ENCODE measurements around the gene FAM200B.
A peak's percentile ranks its signal among the peaks of the same experiment; 100 is the strongest.
"Not testable (repeated sequence)": the region's sequence is repeated elsewhere in the genome, so short reads cannot be mapped to it uniquely, and the experiment has no call there.

FAM200B gene

DNA sequence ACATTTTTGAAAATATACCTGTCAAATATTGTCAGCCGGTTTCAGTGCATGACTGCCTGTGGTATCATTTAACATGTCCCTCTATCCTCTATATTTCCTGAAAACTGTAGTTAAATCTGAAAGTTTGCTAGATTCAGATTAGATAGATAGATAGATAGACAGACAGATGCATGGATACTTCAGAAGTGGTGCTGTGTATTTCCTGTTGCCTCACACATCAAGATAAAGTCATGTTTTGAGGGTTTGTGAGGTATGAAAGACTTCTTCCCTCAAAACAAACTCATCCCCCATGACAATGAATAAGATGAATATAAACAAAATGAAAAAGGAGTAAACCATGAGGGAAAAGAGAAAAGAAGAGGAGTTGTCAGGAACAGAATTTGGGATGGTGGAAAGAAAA, 15.2 kb downstream of the FAM200B start:
- no peak for DNase-seq

DNA sequence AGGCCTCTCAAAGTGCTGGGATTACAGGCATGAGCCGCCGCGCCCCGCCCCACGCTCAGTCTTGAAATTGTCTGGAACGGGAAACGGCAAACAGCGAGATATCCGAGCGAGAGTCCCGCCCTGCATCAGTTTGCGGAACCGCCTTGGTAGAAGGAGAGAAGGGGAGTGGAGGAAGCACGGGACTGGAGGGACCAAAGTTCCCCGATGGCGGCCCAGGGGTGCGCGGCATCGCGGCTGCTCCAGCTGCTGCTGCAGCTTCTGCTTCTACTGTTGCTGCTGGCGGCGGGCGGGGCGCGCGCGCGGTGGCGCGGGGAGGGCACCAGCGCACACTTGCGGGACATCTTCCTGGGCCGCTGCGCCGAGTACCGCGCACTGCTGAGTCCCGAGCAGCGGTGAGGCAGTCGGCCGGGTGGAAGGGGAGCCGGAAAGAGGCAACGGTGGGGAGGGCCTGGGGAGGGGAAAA, 21.3 kb downstream of the FAM200B start, which contains the start of gene BST1:
TSS of gene BST1 (plus strand) at position 125 of the 463 bp plus-strand sequence. CDS start at position 205, 80 bp downstream.
- DNase-seq, result peak; percentile 50

DNA sequence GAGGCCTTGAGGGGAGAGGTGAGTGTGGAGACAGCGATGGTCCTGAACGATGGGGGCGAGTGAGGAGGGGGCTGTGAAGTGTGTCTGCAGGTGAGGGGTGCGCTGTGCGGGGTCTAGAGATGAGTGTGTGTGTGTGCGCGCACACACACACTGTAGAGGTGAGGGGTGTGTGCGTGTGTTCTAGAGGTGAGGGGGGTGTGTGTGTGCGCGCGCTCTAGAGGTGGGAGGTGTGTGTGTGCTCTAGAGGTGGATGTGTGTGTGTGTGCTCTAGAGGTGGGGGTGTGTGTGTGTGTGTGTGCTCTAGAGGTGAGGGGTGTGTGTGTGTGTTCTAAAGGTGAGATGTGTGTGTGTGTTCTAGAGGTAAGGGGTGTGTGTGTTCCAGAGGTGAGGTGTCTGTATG, 21.8 kb downstream of the FAM200B start:
- DNase-seq, result no peak

DNA sequence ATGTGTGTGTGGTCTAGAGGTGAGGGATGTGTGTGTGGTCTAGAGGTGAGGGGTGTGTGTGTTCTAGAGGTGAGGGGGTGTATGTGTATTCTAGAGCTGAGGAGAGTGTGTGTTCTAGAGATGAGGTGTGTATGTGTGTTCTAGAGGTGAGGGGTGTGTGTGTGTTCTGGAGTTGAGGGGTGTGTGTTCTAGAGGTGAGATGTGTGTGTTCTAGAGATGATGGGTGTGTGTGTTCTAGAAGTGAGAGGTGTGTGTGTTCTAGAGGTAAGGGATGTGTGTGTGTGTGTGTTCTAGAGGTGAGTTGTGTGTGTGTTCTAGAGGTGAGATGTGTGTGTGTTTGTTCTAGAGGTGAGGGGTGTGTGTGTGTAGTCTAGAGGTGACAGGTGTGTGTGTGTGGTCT, 22.5 kb downstream of the FAM200B start:
- no peak for DNase-seq

DNA sequence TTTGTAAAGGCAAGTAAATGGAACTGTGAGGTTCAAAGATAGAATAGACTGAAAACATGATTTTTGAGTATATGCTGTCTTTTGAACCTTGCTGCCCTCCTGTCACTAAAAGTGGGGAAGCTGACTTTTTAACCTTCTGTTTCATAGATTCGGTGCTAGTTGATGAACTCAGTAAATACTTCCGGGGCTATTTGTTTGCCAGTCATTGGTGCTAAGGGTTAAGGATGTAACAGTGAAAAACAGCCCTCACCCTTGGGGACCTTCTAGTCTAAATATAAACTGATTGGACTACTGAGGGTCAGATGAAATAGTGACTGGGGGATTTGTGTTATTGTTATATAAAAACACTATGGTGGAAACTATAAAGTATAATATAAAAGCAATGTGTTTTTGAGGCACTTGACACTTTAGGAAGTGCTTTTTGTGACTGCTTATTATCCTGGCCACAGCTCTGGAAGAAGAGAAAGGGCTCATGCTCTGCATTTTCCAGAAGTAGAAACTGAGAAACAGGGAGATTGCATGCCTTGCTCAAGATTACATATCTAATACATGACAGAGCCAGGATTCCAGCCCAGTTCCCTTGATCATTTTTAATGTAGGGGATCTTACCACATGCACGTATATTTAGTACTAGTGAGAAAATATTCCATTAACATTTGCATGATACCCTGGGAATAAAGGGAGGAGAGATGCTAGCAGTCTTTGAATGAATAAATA, 25.2 kb downstream of the FAM200B start:
- DNase-seq, result no peak

DNA sequence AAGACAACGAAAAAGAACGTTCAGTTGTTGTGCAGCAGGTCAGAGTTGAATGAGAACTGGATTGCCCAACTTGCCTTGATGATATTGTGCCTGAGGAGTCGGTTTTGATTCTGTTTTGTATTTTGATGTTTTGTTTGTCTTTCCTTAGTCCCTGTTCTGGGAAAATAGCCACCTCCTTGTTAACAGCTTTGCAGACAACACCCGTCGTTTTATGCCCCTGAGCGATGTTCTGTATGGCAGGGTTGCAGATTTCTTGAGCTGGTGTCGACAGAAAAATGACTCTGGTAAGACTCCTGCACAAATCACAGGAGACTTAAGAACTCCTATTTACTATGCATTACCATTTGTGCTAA, 25.7 kb downstream of the FAM200B start:
- no peak for DNase-seq

DNA sequence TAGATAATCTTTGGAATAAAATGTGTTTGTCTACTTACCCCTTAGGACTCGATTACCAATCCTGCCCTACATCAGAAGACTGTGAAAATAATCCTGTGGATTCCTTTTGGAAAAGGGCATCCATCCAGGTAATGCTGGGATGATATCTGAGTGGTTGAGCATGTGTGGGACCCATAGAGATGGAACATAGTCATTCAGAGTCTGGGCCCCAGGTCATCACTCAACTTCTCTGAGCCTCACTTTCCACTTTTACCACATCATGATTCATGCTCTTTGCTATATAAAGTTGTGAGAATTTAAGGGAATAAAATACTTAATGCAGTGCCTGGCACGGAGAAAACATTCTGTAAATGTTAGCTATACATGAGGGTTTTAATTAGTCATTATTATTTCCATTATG, 30.1 kb downstream of the FAM200B start:
- no peak for DNase-seq

DNA sequence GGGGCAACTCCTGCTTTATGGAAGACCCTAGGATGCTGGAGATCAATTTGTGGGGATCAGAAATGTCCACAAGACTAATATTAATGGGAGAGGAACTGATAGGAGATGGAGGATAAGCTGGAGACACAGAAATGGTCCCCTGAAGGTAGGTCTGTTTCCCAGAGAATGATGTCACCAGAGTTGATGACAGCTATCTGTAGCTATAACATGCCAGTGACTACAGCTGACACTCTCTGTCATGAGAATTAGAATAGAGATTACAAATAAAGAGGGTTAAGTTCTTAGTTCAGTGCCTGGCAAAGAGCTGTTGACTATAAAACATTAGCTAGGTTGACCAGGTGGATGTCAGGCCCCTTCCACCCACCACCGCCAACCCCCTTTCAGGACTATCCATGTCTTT, 30.6 kb downstream of the FAM200B start:
- no peak for DNase-seq

DNA sequence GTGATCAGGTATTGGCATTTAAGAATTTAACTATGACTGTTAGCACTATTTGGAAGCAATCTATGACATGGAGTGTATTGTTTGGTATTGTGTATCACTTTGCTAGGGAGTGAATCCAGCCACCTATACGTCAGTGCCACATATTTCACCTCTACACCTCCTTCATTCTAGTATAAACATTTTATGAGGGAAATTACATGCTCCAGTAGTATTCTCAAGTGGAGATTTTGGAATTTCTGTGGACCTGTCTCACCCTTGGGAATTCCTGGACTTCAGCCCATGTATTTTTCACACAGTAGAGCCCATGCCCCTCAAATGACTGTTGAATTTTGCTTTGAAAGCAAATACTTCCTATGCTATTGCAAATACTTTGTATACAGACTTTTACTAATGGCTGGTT, 32.5 kb downstream of the FAM200B start:
- no peak for DNase-seq

DNA sequence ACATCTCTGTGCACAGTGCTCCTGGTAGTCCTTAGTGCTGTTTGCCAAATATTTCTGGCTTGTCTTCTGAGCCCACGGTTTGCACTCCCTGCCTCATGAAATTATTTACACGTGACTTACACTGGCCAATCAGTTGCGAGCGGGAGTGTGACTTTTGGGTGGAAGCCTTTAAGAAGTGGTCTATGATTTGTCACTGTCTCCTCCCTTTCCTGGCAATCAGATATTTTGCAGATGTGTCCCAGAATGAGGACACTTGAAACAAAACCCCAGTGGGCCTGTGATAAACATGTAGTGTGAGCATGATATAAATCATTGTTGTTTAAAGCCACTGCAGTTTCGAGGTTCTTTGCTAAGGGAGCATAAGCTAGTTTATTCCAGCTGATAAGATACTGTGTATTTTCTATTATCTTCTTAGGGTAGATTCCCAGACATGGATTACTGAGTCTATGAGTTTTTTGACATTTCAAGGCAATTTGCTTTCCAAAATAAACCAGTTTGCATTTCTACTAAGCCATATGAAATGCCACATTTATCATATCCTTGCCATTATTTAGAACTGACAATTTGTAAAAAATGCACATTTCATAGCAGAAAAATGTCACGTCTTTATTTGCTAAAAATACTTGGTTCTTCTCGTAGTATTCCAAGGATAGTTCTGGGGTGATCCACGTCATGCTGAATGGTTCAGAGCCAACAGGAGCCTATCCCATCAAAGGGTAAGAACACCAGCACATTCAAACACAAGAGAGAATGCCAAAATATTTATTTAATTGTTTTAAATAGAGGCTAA, 33.2 kb downstream of the FAM200B start:
- no peak for DNase-seq

DNA sequence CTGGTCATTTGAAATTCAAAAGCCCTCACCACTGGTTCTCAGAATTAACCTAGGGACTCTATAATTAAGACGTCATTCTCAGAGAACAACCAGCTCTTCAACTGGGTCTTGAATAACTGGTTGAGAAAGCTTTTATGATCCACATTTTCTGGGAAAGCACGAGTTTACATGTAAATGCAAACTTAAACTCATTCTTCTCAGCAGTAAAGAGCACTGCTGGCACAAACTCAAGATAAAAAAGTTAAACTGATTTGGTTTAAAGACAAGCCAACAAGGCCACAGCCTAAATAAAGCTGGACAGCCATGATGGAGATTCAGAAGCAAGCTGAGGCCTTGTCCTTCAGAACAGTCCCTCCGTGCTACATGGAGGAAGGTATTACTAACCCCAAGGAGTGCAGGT, 34.5 kb downstream of the FAM200B start:
- no peak for DNase-seq

DNA sequence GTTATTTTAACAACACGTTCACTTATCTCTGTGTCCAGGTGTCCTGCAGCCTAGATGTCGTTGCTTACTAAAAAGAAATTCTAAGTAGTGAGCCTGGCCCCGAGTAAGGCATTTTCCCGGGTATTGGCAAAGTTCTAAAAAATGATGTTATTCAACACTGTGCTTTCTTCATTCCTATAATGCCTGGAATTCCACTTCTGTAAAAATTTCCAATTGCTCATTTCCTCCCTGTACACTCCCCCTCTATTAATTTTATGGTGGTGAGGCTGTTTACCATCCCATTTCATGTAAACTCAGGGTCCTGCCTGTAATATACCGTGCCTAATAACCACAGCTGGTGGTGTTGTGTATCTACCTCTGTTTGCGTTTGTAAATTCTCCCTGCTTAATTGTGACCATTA, 35.5 kb downstream of the FAM200B start:
- no peak for DNase-seq

DNA sequence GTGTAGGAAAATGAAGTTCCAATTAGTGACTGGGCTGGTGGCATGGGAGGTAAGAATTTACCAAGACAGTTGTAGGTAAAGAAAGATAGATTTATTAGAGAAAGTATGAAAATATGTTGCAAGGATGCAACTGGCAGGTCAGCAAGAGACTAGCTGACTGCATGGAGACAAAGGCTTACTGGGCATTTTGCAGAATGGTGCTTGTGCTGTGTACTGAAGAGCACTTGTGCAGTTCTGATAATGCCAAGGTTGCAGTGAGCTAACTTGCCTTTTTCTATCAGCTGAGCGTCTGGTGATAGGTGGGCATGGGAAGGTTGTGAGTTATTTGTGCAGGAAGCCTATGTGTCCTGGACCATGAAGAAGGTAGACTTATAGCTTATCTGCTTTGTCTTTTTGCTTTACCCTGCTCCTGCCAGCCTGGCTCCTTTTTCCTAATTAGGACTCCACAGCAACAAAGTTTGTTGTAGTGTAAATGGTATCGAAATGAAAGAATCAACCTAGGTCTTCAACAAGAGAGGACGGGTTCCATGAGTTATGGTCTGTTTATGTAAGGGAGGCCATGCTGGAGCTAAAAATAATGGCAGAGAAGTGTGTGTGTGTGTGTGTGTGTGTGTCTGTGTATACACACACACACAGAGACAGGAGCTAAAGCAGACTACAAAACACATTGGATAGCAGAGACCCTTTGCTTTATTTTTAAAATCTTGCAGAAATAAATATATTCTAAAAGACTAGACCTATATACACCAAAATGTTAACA, 36.2 kb downstream of the FAM200B start:
- DNase-seq, result no peak

DNA sequence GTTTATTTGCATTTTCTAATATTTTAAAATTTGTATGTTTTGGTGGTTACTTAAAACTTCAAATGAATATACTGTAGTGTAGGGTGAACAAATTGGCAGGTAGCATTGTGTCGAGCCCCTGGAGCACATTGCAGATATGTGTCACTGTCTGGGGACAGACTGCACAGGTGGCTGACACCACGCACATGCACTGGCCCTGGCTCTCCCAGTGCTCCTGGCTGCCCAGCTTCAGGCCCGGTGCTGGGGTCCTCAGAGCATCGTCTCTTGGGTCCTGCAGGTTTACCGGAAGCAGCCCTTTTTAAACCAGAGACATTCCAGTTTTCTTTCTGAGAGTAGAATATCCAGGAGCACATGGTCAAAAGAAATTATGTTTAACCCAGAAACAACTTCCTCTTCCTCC, 36.8 kb downstream of the FAM200B start:
- no peak for DNase-seq

DNA sequence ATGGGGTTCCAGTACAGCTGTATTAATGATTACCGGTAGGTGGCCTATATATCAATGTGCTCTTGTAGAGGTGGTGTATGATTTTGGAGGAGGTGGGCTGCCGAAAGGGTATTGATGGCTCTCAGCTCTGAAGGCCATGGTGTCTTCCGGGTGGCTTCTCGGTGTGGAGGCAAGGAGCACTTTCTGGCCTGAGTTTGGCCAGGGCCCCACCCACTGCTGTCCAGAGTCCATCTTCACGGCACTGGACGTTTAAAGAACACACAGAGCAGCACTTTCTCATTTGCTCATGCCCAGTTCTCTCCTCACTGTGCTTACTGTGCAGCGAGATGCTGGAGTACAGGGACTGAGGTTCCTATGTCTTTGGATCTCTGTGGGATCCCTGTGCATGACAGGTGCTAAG, 37.3 kb downstream of the FAM200B start:
- DNase-seq, result no peak

DNA sequence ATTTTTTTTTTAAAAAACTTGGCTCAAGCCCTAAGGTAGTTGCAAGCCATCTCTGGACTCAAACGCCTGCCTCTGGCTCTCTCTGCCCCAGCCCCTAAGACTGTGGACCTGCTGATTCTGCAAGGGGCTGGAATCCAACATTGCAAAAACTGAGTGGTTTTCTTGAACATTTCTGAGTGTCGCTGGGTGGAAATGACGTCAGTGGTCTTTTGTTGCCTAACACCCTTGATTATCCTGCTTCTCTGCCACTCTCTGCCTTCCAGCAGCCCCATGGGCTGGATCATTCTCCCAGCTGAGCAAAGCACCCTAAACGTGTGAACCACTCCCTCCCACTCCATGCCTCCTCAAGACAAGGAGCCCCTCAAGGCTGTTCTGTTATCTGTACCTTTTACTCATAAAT, 37.9 kb downstream of the FAM200B start:
- no peak for DNase-seq

DNA sequence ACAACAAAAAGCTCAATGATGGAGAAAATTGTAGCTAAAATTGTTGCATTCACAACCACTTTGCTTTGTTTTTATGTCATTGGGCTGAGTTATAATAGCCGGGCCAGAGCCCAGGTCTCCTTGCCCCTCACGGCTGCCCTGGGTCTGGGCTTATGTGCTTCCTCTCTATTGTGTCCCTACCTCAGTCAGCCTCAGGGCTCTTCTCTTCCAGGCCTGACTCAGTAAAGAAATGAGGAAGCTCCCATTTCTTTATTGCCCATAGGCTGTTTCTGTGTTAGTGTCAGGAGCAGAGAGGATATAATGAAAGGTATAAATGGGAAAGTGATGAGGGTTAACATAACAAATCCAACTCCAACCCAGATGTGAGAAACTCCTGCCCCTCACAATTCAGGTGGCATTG, 39.2 kb downstream of the FAM200B start:
- no peak for DNase-seq

DNA sequence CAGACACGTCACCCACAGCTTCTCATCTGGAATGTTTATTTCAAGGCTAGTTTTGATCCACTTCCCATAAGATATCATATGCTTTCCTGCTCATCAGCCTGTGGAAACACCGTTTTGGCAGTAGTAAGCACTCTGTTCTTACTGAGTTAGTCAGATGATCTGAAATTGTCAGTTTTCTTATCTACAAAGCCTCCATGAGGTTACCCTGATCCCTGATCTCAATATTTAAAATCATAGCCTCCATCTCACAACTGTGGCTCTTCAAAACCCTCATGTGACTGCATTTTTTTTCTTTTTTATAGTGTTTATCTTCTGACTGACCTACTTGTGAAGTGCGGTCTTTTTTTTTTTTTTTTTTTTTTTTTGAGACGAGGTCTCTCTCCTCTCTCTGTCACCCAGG, 44.0 kb downstream of the FAM200B start:
- DNase-seq, result no peak

DNA sequence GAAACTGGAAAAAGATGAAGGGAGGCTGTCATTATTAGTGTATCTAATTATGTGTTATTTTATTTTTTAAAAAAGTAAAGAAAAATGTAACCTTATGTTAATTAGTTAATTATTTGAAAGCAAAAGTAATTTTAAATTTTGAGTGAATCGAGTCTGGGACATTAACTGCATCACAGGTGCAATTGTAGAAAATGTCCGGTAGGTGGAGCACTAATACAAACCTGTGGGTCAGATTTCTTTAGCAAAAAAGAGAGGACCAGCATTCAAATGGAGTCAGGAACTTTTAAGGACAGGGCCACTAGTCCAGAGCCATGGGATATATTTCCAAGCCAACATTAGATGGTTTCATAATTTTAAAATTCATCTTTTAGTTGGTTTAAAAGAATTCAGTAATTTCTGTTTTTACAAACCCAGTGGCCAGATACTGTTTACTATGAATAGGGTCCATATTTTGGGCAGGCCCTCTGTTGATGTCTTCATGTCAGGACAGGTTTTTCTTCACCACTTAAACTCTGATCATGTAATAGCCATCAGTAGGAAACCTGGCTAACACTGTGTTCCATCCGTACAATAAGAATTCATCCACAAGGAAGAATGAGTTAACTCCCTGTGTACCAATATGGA, 48.4 kb downstream of the FAM200B start:
- no peak for DNase-seq

DNA sequence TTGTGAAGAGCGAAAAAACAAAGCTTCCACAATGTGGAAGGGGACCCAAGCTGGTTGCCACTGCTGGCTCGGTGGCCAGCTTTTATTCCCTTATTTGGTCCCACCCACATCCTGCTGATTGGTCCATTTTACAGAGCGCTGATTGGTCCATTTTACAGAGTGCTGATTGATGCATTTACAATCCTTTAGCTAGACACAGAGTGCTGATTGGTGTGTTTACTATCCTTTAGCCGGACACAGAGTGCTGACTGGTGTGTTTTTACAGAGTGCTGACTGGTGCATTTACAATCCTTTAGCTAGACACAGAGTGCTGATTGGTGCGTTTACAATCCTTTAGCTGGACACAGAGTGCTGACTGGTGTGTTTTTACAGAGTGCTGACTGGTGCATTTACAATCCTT, 51.4 kb downstream of the FAM200B start:
- not testable (repeated sequence) for DNase-seq

DNA sequence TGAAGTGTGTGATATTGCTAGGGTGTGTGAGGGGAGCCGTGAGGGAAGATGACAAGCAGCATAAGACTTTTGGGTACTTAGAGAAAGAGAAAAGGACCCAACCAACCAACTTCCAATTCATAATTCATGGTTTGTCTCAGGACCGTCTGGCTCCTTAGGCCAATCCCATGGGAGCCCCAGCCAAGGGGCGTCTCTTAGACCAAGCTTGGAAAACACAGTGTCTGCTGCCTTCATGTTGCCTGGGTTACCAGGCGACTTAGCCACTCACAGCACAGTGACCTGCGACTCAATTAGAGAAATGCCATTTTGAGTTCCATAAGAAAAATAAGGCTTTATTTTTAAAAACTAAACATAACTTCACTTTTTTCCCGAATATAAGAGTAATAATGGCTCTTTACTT, 53.9 kb downstream of the FAM200B start:
- DNase-seq, result no peak

DNA sequence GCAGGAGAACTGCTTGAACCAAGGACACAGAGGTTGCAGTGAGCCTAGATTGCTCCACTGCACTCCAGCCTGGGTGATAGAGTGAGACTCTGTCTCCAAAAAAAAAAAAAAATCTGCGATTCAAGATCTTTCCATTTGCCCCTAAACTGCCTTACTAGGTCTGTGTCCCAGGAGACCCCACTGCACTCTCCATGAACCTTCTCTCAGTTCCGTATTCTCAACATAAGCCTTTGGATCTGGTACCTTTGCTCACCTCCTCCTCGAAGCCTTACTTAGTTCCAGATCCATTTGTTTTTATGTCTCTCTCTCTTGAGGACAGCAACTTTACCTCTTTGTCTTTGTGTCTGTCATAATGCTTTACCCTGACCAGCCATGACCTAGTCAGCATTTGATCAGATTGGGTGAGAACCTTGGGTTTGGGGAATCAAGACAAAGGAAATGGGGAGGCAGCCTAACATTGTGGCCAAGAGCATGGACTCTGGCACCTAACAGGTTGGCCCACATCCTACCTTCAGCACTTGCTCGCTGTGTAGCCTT, 55.0 kb downstream of the FAM200B start:
- DNase-seq, result no peak

DNA sequence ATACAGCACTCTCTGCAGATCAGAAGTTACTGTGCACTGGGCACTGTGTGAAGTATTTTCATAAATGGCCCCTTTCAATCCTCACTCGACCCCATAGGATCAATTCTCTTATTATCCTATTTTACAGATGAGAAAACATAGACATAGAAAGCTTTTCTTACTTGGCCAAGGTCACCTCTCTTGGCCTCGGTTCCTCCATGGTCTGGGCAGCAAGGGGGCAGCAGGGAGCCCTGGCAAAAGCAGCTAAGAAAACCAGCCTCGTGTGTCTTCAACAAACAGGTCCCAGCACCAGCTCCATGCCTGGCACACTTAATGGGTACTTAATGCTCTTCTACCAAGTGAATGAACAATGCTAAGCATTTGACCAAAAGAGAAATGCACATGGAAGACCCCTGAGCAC, 55.6 kb downstream of the FAM200B start:
- no peak for DNase-seq

Measured in SIG-M5 (cell line).